ENCODE measurements around the gene TAPT1. TPM values are rescaled to one million over a fixed set of nuclear protein-coding genes. Genes with fewer than 3 reads are reported as not detected.

TAPT1 gene
- total RNA-seq, 1 experiment from 2014 or later = 23.7 TPM

DNA sequence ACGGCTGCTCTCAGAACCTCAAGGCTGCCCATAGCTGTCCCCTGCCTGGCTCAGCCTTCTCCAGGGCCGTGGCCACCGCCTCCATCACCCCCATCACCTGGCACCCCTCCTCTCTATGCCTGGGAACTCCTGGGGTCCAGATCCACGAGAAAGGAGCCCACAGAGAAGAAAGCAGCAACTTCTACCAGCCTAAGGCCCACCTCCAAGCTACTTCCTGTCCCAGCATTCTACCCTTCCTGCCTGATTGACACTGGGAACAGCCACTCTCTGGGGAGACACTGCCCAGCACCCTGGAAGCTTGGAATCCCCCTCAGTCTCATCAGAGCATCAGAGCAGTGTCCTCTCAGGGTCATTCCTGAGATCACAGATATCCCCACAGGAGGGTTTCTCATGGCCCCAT, 105.6 kb downstream of the TAPT1 start:
- POLR2A ChIA-PET = interaction anchor here (0.5 kb wide), 1 partner anchor 39 kb away, joined by 5 read pairs; no protein-coding TSS in a partner anchor
- no peaks in the 10 kb centered on the region for H3K9me3 Mint-ChIP-seq (ENCODE audit: unreplicated experiment)

DNA sequence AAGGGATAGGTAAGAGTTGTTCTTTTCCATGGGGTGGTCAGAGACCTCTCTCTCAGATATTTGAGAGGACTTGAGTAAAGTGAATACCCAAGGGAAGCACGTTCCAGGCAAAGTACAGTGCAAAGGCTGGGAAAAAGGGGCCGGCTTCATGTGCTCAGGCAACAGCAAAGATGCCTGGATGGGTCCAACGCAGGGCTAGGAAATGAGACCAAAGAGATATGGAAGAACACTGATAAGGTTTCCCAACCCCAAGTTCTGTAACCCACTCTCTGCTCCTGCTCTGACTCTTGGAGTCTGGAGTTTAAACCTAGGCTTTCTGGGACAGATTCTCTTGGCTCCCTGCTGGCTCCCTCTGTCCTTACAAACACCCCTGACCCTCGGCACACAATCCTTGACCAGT, 106.3 kb downstream of the TAPT1 start:
- ChIA-PET CTCF (no interaction called here), POLR2A (no interaction called here)
- no peak overlapping the region for H3K27ac Mint-ChIP-seq (ENCODE audit: unreplicated experiment)
- no TSS peak for BruUV-seq (replicated peaks)
- no peak overlapping the region for H3K4me3 Mint-ChIP-seq (ENCODE audit: unreplicated experiment)
- H3K27me3 Mint-ChIP-seq (ENCODE audit: insufficient read depth, unreplicated experiment) = no peaks in the 10 kb centered on the region
- H3K36me3 ChIP-seq (ENCODE audit: control insufficient read depth, insufficient read depth, low read length) = no peaks in the 10 kb centered on the region; the same call in 1 of the 2 replicates
- no peaks in the 10 kb centered on the region for H3K36me3 Mint-ChIP-seq (ENCODE audit: insufficient read depth, unreplicated experiment)
- H3K9me3 ChIP-seq = no peaks in the 10 kb centered on the region
- H3K9me3 Mint-ChIP-seq (ENCODE audit: unreplicated experiment) = no peaks in the 10 kb centered on the region
- H3K4me1 Mint-ChIP-seq (ENCODE audit: low read depth, unreplicated experiment) = no peaks in the 10 kb centered on the region
- DNase-seq = no peak
- intact Hi-C loops (cut with micrococcal nuclease; ENCODE audit: unreplicated experiment) = no loop called here
- TF ChIP-seq, protein P1, sequence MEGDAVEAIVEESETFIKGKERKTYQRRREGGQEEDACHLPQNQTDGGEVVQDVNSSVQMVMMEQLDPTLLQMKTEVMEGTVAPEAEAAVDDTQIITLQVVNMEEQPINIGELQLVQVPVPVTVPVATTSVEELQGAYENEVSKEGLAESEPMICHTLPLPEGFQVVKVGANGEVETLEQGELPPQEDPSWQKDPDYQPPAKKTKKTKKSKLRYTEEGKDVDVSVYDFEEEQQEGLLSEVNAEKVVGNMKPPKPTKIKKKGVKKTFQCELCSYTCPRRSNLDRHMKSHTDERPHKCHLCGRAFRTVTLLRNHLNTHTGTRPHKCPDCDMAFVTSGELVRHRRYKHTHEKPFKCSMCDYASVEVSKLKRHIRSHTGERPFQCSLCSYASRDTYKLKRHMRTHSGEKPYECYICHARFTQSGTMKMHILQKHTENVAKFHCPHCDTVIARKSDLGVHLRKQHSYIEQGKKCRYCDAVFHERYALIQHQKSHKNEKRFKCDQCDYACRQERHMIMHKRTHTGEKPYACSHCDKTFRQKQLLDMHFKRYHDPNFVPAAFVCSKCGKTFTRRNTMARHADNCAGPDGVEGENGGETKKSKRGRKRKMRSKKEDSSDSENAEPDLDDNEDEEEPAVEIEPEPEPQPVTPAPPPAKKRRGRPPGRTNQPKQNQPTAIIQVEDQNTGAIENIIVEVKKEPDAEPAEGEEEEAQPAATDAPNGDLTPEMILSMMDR (IDR thresholded peaks at IDR 0.05; ENCODE audit: insufficient read depth in 1 of 2, low read depth in 1 of 2, low read length in 1 of 2, severe bottlenecking in 1 of 2, unreplicated experiment in 1 of 2) = no peak
- H3K4me1 ChIP-seq = no peaks in the 10 kb centered on the region
- H3K27me3 ChIP-seq (replicated peaks; ENCODE audit: control insufficient read depth, insufficient read depth, low read length) = no peaks in the 10 kb centered on the region
- H3K4me3 ChIP-seq (ENCODE audit: low read depth, low read length) = no peak overlapping the region

More for the DNA sequence above, 105.6 kb downstream of the TAPT1 start:
- H3K9me3 ChIP-seq = no peaks in the 10 kb centered on the region
- Mint-ChIP-seq H3K27me3 (ENCODE audit: insufficient read depth, unreplicated experiment) (no peaks in the 10 kb centered on the region), H3K36me3 (ENCODE audit: insufficient read depth, unreplicated experiment) (no peaks in the 10 kb centered on the region), H3K4me3 (ENCODE audit: unreplicated experiment) (no peak overlapping the region), H3K4me1 (ENCODE audit: low read depth, unreplicated experiment) (peaks cover under 1% of the 10 kb centered on the region), H3K27ac (ENCODE audit: unreplicated experiment) (no peak overlapping the region)
- no peaks in the 10 kb centered on the region; the same call in 1 of the 2 replicates for H3K4me1 ChIP-seq
- H3K4me3 ChIP-seq (ENCODE audit: low read depth, low read length) = no peak overlapping the region
- TF ChIP-seq, protein P1 (IDR thresholded peaks at IDR 0.05; ENCODE audit: insufficient read depth in 1 of 2, low read depth in 1 of 2, low read length in 1 of 2, severe bottlenecking in 1 of 2, unreplicated experiment in 1 of 2) = no peak
- no peaks in the 10 kb centered on the region; the same call in 1 of the 2 replicates for H3K36me3 ChIP-seq (ENCODE audit: control insufficient read depth, insufficient read depth, low read length)
- H3K27me3 ChIP-seq (replicated peaks; ENCODE audit: control insufficient read depth, insufficient read depth, low read length) = no peaks in the 10 kb centered on the region
- CTCF ChIA-PET = no interaction called here
- no peak for DNase-seq
- intact Hi-C loops (cut with micrococcal nuclease; ENCODE audit: unreplicated experiment) = no loop called here
- no TSS peak for BruUV-seq (replicated peaks)

DNA sequence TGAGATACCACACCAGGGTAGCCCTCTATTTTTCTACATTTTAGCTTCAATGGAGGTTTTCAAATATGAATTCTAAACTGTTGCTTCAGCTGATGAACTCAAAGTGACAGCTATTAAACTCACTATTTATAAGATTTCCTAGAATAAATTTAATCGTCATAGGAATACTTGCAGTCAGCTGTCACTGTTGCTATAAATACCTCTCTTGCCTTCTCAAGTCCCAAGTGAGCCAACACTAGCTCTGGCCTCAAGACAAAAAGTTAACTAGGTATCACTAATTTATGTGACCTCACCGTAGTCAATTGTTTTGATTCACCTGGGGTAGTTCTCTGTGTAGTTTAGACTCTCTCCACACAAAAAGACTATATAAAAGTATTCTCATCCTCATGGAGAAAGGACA, 108.2 kb downstream of the TAPT1 start:
- Histone ChIP-seq H3K4me3 (ENCODE audit: low read depth, low read length) (no peak overlapping the region), H3K4me1 (no peaks in the 10 kb centered on the region), H3K36me3 (ENCODE audit: control insufficient read depth, insufficient read depth, low read length) (no peaks in the 10 kb centered on the region; the same call in 1 of the 2 replicates), H3K9me3 (no peaks in the 10 kb centered on the region), H3K27me3 (replicated peaks; ENCODE audit: control insufficient read depth, insufficient read depth, low read length) (no peaks in the 10 kb centered on the region)
- ChIA-PET CTCF (no interaction called here), POLR2A (no interaction called here)
- BruUV-seq (replicated peaks) = no TSS peak
- Mint-ChIP-seq H3K9me3 (ENCODE audit: unreplicated experiment) (no peaks in the 10 kb centered on the region), H3K27me3 (ENCODE audit: insufficient read depth, unreplicated experiment) (no peaks in the 10 kb centered on the region), H3K4me3 (ENCODE audit: unreplicated experiment) (no peak overlapping the region), H3K4me1 (ENCODE audit: low read depth, unreplicated experiment) (no peaks in the 10 kb centered on the region), H3K36me3 (ENCODE audit: insufficient read depth, unreplicated experiment) (no peaks in the 10 kb centered on the region), H3K27ac (ENCODE audit: unreplicated experiment) (no peak overlapping the region)
- DNase-seq = no peak
- intact Hi-C loops (cut with micrococcal nuclease; ENCODE audit: unreplicated experiment) = no loop called here
- TF ChIP-seq, protein P1 (IDR thresholded peaks at IDR 0.05; ENCODE audit: insufficient read depth in 1 of 2, low read depth in 1 of 2, low read length in 1 of 2, severe bottlenecking in 1 of 2, unreplicated experiment in 1 of 2) = no peak
